ENCODE measurements around the gene EID1.

GRCh38 chr15:48832648-48833047, 45.3 kb upstream of the EID1 start:
- TF ChIP-seq CTCF (conservative IDR thresholded peaks at IDR 0.05; ENCODE audit: low read length), result no peak
- TF ChIP-seq EZH2phosphoT487 (IDR thresholded peaks at IDR 0.05; ENCODE audit: borderline replicate concordance, low read depth, low read length), result no peak
